Ovary (tissue), 9 donors: Measurements from ENCODE around the gene AFAP1L2. TPM values are rescaled to one million over a fixed set of nuclear protein-coding genes. Genes with fewer than 3 reads are reported as not detected.
A peak's percentile ranks its signal among the peaks of the same experiment; 100 is the strongest.

Experiments
- DNase-seq, 5 donors: peaks; one replicate each; pipeline ENCODE4 v3.0.0-alpha.2; 2019 to 2020
- H3K27ac ChIP-seq, 2 donors: fragments of 200-600 bp; one replicate each; pipeline versions ENCODE4 v1.5.1 to v1.8.0; 2019 to 2022
- H3K27me3 ChIP-seq: fragments of 200-600 bp; one replicate; pipeline ENCODE4 v1.8.0; 2022
- H3K36me3 ChIP-seq: fragments of 200-600 bp; sonication (generic); one replicate; pipeline ENCODE4 v1.5.1; 2019
- H3K4me1 ChIP-seq: one replicate; pipeline ENCODE4 v1.8.1; 2013; ENCODE audit warnings: mild to moderate bottlenecking, moderate library complexity; ENCODE audit not compliant: insufficient read depth
- H3K4me3 ChIP-seq: fragments of 200-600 bp; sonication (generic); one replicate; pipeline ENCODE4 v1.5.1; 2017
- H3K9me3 ChIP-seq, 2 donors: fragments of 200-600 bp in 1 of 2; sonication (generic) in 1 of 2; one replicate each; pipeline versions ENCODE4 v1.5.1 to v1.8.1; 2013 to 2019; ENCODE audit warnings: mild to moderate bottlenecking in 1 of 2, moderate library complexity in 1 of 2
- CTCF ChIP-seq, 3 donors: fragments of 450-650 bp in 2 of 3; fragments of 200-600 bp in 1 of 3; IDR thresholded peaks; one replicate each; pipeline versions ENCODE4 v1.5.1 to v1.8.0; 2016 to 2022; ENCODE audit warnings: antibody characterized with exemption in 3 of 3, mild to moderate bottlenecking in 1 of 3
- EP300 ChIP-seq: sonication (generic); formaldehyde crosslinking; IDR thresholded peaks from one replicate; pipeline ENCODE4 v1.6.1; 2017; ENCODE audit warnings: antibody characterized with exemption
- POLR2A ChIP-seq: fragments of 450-650 bp; IDR thresholded peaks from one replicate; pipeline ENCODE4 v1.6.1; 2017; ENCODE audit warnings: antibody characterized with exemption, mild to moderate bottlenecking, moderate library complexity
- WGBS, 3 donors: extraction: QIAGEN DNeasy Blood & Tissue Kit in 1 of 3; methylation state at CpG; one replicate each; pipeline versions ENCODE4 v1.1.5 to v1.1.7; 2013 to 2017; 5-methylcytosine and 5-hydroxymethylcytosine counted together
- intact Hi-C, 4 donors: fragments of 100-400 bp; cut with DNase I; formaldehyde crosslinking; loops; one replicate each; pipeline versions ENCODE4 v1.11.0 to v1.15.1; 2022 to 2023
- polyA plus RNA-seq, 2 donors: library from polyadenylated mRNA; stranded (reverse); fragments of 200-250 nt in 1 of 2; fragments of 350-450 nt in 1 of 2; fragmentation: Illumina TruSeq in 1 of 2; extraction: RNeasy Lipid Tissue Mini Kit (QIAGEN cat#74804) in 1 of 2; gene quantifications; one replicate each; pipeline ENCODE4 v1.2.3, GENCODE V29; 2013 to 2014
- total RNA-seq, 7 donors: library from RNA; depleted of rRNA in 2 of 7; stranded (reverse); fragments of >200 nt in 2 of 7; fragmentation: NEBNext Ultra II Directional in 3 of 7; extraction: Animal tissue kit (Norgen Biotek cat#: 25700) in 3 of 7; gene quantifications; one replicate each; pipeline versions ENCODE4 v1.1.0 to v1.2.4, GENCODE V29; 2016 to 2023
- donor health status: DM: no; HTN: no; CAD: no; lungs with moderate emphysema.
- donor health status: DM: no; HTN: no; CAD: no.
- donor health status: Bipolar disorder and iron deficiency.
- donor health status: DM: yes; HTN: yes; CAD: no.
- donor health status: DM: no; HTN: no; CAD: no.
- donor health status: DM: yes; HTN: yes; CAD: no.

The AFAP1L2 gene
- total and polyA plus RNA-seq, 9 donors: 9.8 to 53.7 (median 23.3) TPM

GRCh38 chr10:114303556-114303955, 100.7 kb downstream of the AFAP1L2 start:
- TF ChIP-seq CTCF (IDR thresholded peaks at IDR 0.05) (no peak), EP300 (no peak), POLR2A (no peak)
- H3K36me3 ChIP-seq: no peaks in the 10 kb centered on the region
- peaks cover 3% of the 10 kb centered on the region for H3K4me1 ChIP-seq
- H3K9me3 ChIP-seq: no peaks in the 10 kb centered on the region
- H3K4me3 ChIP-seq: no peak overlapping the region
- peak in 2 of 5 donors; percentile 41 to 42 for DNase-seq
- no peaks in the 10 kb centered on the region for H3K27me3 ChIP-seq
- intact Hi-C loops: loop anchor here in 3 of 4 donors (5.0 to 10.0 kb wide), 7 partner anchors 101 to 244 kb away; partner anchors contain the start of gene AFAP1L2 (in 1 of the 3)
- H3K27ac ChIP-seq: peak overlapping the region in 1 of 2 donors; percentile 2
- WGBS, 3 donors: 75 to 78% (median 76%) methylated on average over 10 of the region's 10 CpGs

DNA sequence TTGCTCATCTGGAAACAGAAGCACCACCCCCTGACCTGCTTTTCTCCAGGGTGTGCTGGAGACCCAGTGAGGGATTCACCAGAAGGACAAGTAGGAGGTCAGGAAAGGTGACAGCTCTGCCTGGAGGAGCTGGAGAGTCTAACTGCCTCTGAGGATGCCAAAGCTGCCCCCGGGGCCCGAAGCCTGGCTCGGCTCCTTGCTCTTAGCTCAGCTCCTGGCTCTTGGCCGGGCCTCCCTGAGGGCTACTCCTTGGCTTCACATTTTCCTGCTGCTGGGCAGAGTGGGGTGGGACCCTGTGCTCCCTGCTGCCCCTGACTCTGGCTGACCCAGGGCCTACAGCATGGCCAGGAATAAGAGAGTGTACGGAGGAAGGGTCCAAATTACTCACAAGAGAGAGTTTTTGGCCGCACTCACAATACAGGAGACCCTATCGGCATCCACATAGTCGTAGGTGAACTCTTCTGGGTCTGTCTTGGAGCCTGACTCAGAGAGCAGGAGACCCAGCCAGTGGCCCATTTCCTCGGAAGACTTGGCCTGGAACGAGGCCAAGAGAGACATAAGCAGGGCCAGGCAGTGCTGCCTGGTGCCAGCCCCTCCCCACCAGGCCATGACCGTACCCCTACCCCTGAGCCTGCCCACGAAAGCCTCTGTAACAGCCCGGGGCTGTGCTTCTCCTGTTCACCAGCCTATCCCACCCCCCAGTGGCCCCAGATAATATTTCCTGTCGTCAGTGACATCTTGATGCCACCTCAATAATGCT, 102.2 kb downstream of the AFAP1L2 start:
- no peaks in the 10 kb centered on the region for H3K36me3 ChIP-seq
- WGBS, 3 donors: 57 to 75% (median 69%) methylated on average over 14 of the region's 14 CpGs
- intact Hi-C loops: loop anchor here in 3 of 4 donors (5.0 to 10.0 kb wide), 7 partner anchors 103 to 245 kb away; partner anchors contain the start of gene AFAP1L2 (in 1 of the 3)
- TF ChIP-seq POLR2A (no peak), EP300 (no peak), CTCF (IDR thresholded peaks at IDR 0.05) (no peak)
- H3K4me1 ChIP-seq: peaks cover 3% of the 10 kb centered on the region
- no peak overlapping the region for H3K4me3 ChIP-seq
- H3K9me3 ChIP-seq: no peaks in the 10 kb centered on the region
- H3K27ac ChIP-seq: no peak overlapping the region
- no peaks in the 10 kb centered on the region for H3K27me3 ChIP-seq
- peak in 1 of 5 donors; percentile 44 for DNase-seq

GRCh38 chr10:114301177-114301576, 103.1 kb downstream of the AFAP1L2 start:
- H3K4me1 ChIP-seq: peaks cover 3% of the 10 kb centered on the region
- 92 to 94% (median 93%) methylated on average over 9 of the region's 9 CpGs for WGBS, 3 donors
- no peak overlapping the region for H3K27ac ChIP-seq
- no peak overlapping the region for H3K4me3 ChIP-seq
- H3K36me3 ChIP-seq: no peaks in the 10 kb centered on the region
- no peaks in the 10 kb centered on the region for H3K27me3 ChIP-seq
- intact Hi-C loops: loop anchor here in 3 of 4 donors (5.0 to 10.0 kb wide), 7 partner anchors 104 to 246 kb away; partner anchors contain the start of gene AFAP1L2 (in 1 of the 3)
- peaks cover 0 to 6% of the 10 kb centered on the region in 2 donors for H3K9me3 ChIP-seq
- peak in 1 of 5 donors; percentile 21 for DNase-seq
- TF ChIP-seq POLR2A (no peak), CTCF (IDR thresholded peaks at IDR 0.05) (no peak), EP300 (no peak)

- Histone ChIP-seq H3K9me3 (peaks cover 0 to 12% of the 10 kb centered on the region in 2 donors), H3K4me1 (peaks cover 3% of the 10 kb centered on the region), H3K27ac (no peak overlapping the region), H3K27me3 (no peaks in the 10 kb centered on the region), H3K36me3 (no peaks in the 10 kb centered on the region), H3K4me3 (no peak overlapping the region)
- TF ChIP-seq CTCF (IDR thresholded peaks at IDR 0.05) (no peak), EP300 (no peak), POLR2A (no peak)
- WGBS, 3 donors: 90 to 94% (median 92%) methylated on average over 16 of the region's 16 CpGs
- no peak for DNase-seq
- intact Hi-C loops: loop anchor here in 3 of 4 donors (5.0 to 10.0 kb wide), 7 partner anchors 105 to 247 kb away; partner anchors contain the start of gene AFAP1L2 (in 1 of the 3)
These were observed 104.2 kb downstream of the AFAP1L2 start for GRCh38 chr10:114300036-114300645.
